HTR-8/SVneo (cell line): ENCODE data around the gene SLCO3A1.

Experiments
- DNase-seq: peaks from one replicate; pipeline ENCODE4 v3.0.0; 2011; ENCODE audit warnings: low spot score, mixed read lengths; ENCODE audit not compliant: insufficient read length
- FAIRE-seq: peaks from 2 replicates; lab custom pipeline; 2011; peaks lifted over from hg19 to GRCh38; lab: Jason Lieb, UNC

Gene SLCO3A1

GRCh38 chr15:91985297-91985696, 131.8 kb downstream of the SLCO3A1 start:
- FAIRE-seq (no peak), DNase-seq (no peak)

GRCh38 chr15:91988071-91988470, 134.6 kb downstream of the SLCO3A1 start:
- no peak for DNase-seq
- no peak for FAIRE-seq

GRCh38 chr15:91988655-91989054, 135.1 kb downstream of the SLCO3A1 start:
- FAIRE-seq, result no peak

GRCh38 chr15:91989821-91990220, 136.3 kb downstream of the SLCO3A1 start:
- DNase-seq (no peak), FAIRE-seq (no peak)

More at GRCh38 chr15:91988655-91989054, 135.1 kb downstream of the SLCO3A1 start:
- no peak for DNase-seq

- FAIRE-seq (no peak), DNase-seq (no peak)
Observed at GRCh38 chr15:91992945-91993344, 139.4 kb downstream of the SLCO3A1 start.

- FAIRE-seq, result no peak
- DNase-seq, result no peak
Observed at GRCh38 chr15:91995146-91995545, 141.6 kb downstream of the SLCO3A1 start.

GRCh38 chr15:91997163-91997562, 143.7 kb downstream of the SLCO3A1 start:
- no peak for FAIRE-seq
- no peak for DNase-seq

GRCh38 chr15:92000709-92001108, 147.2 kb downstream of the SLCO3A1 start:
- no peak for FAIRE-seq

GRCh38 chr15:92001307-92001706, 147.8 kb downstream of the SLCO3A1 start:
- FAIRE-seq, result no peak
- DNase-seq, result no peak

More at GRCh38 chr15:92000709-92001108, 147.2 kb downstream of the SLCO3A1 start:
- DNase-seq, result no peak

GRCh38 chr15:92002666-92003065, 149.2 kb downstream of the SLCO3A1 start:
- FAIRE-seq, result no peak
- no peak for DNase-seq

- no peak for FAIRE-seq
- DNase-seq, result no peak
Observed at GRCh38 chr15:92003515-92004067, 150.1 kb downstream of the SLCO3A1 start.

- DNase-seq (no peak), FAIRE-seq (no peak)
Observed at GRCh38 chr15:92005154-92005553, 151.6 kb downstream of the SLCO3A1 start.

GRCh38 chr15:92006186-92007028, 152.9 kb downstream of the SLCO3A1 start:
- FAIRE-seq, result no peak
- no peak for DNase-seq

- no peak for FAIRE-seq
- no peak for DNase-seq
Observed at GRCh38 chr15:92009162-92009561, 155.7 kb downstream of the SLCO3A1 start.

GRCh38 chr15:92011611-92012367, 158.3 kb downstream of the SLCO3A1 start:
- no peak for FAIRE-seq

GRCh38 chr15:92012368-92012629, 158.8 kb downstream of the SLCO3A1 start:
- DNase-seq (no peak), FAIRE-seq (no peak)

More at GRCh38 chr15:92011611-92012367, 158.3 kb downstream of the SLCO3A1 start:
- DNase-seq, result no peak

GRCh38 chr15:92012881-92013280, 159.4 kb downstream of the SLCO3A1 start:
- FAIRE-seq (no peak), DNase-seq (no peak)

- DNase-seq, result no peak
- no peak for FAIRE-seq
Observed at GRCh38 chr15:92014281-92015030, 160.9 kb downstream of the SLCO3A1 start.

- FAIRE-seq, result no peak
Observed at GRCh38 chr15:92017882-92018534, 164.5 kb downstream of the SLCO3A1 start.

More at GRCh38 chr15:92017882-92018534, 164.5 kb downstream of the SLCO3A1 start:
- no peak for DNase-seq
